ENCODE measurements around the gene RASGRP3.

The RASGRP3 gene

DNA sequence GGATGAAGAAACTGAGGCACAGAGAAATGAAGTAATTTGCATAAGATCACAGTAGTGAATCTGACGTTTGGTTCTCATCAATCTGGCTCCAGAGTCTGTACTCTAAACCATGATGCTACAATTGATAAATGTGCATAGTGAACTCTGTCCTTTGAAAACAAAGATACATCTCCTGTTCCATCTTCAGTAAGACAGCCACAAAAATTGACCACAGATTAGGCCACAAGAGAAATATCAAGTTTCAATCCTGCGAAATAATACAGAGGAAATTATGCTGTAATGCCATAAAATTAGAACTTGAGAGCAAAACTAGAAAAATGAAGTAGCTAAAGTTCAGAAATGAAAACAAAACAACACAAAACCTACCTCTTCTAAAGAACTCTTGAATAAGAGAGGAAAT is 94.2 kb downstream of the RASGRP3 start:
- H3K4me3 ChIP-seq (ENCODE audit: low read depth, low read length) = no peak overlapping the region
- TF ChIP-seq, protein P1, sequence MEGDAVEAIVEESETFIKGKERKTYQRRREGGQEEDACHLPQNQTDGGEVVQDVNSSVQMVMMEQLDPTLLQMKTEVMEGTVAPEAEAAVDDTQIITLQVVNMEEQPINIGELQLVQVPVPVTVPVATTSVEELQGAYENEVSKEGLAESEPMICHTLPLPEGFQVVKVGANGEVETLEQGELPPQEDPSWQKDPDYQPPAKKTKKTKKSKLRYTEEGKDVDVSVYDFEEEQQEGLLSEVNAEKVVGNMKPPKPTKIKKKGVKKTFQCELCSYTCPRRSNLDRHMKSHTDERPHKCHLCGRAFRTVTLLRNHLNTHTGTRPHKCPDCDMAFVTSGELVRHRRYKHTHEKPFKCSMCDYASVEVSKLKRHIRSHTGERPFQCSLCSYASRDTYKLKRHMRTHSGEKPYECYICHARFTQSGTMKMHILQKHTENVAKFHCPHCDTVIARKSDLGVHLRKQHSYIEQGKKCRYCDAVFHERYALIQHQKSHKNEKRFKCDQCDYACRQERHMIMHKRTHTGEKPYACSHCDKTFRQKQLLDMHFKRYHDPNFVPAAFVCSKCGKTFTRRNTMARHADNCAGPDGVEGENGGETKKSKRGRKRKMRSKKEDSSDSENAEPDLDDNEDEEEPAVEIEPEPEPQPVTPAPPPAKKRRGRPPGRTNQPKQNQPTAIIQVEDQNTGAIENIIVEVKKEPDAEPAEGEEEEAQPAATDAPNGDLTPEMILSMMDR (IDR thresholded peaks at IDR 0.05; ENCODE audit: insufficient read depth, low read depth, low read length, missing control alignments) = no peak
- no peak for DNase-seq (ENCODE audit: low read depth)

GRCh38 chr2:33573657-33574056 is 97.2 kb downstream of the RASGRP3 start:
- no peak for DNase-seq (ENCODE audit: low read depth)
- H3K4me3 ChIP-seq (ENCODE audit: low read depth, low read length) = no peak overlapping the region
- TF ChIP-seq, protein P1 (IDR thresholded peaks at IDR 0.05; ENCODE audit: insufficient read depth, low read depth, low read length, missing control alignments) = no peak

DNA sequence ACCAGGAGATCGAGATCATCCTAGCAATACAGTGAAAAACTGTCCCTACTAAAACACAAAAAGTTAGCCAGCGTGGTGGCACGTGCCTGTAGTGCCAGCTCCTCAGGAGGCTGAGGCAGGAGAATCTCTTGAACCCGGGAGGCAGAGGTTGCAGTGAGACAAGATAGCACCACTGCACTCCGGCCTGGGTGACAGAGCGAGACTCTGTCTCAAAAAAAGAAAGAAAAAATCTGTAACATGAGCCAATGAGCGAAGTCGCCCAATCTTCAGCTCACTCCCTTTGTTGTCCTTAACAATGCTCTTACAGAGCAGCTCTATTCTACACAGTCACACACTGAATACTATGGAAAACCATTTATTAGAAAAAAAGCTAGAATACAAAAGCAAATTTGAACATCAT is 100.6 kb downstream of the RASGRP3 start:
- TF ChIP-seq, protein P1 (IDR thresholded peaks at IDR 0.05; ENCODE audit: insufficient read depth, low read depth, low read length, missing control alignments) = no peak
- no peak overlapping the region for H3K4me3 ChIP-seq (ENCODE audit: low read depth, low read length)
- no peak for DNase-seq (ENCODE audit: low read depth)

DNA sequence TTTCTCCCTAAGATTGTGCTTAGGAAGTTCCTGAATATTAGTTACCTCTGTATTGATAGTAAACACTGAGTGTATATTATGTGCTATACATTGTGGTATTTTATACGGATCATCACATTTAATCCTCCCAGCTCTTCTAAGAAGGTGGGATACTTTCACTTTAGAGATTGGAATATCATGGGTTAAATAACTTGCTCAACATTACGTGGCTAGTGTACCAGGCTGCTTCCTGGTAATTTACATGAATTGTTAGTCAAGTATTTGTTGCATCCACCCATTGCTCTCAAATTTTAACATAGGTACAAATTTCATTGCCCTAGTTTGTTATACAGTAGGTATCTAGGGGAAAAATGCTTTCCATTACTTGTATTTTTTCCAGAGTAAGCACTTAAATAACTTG is 101.2 kb downstream of the RASGRP3 start:
- no peak overlapping the region for H3K4me3 ChIP-seq (ENCODE audit: low read depth, low read length)
- no peak for DNase-seq (ENCODE audit: low read depth)

DNA sequence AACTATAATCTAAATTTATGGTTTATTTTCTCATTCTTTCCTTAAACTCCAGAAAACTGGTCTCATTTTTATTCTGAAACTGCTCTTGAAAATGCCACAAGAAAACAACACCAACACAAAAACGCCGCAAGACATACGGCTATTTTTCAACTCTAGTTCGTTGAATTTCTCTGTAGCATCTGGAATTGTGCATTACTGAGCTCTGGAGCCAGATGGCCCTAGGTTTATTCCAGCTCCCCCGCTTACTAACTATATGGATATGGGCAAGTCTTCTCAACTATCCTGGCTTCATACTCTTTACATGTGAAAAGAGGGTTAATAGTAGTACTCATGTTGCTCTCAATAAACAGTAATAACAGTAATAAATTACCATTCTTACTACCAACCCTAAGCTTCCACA is 102.8 kb downstream of the RASGRP3 start:
- TF ChIP-seq, protein P1 (IDR thresholded peaks at IDR 0.05; ENCODE audit: insufficient read depth, low read depth, low read length, missing control alignments) = no peak
- no peak overlapping the region for H3K4me3 ChIP-seq (ENCODE audit: low read depth, low read length)
- DNase-seq (ENCODE audit: low read depth) = no peak

More for the DNA sequence above, 101.2 kb downstream of the RASGRP3 start:
- TF ChIP-seq, protein P1 (IDR thresholded peaks at IDR 0.05; ENCODE audit: insufficient read depth, low read depth, low read length, missing control alignments) = no peak

DNA sequence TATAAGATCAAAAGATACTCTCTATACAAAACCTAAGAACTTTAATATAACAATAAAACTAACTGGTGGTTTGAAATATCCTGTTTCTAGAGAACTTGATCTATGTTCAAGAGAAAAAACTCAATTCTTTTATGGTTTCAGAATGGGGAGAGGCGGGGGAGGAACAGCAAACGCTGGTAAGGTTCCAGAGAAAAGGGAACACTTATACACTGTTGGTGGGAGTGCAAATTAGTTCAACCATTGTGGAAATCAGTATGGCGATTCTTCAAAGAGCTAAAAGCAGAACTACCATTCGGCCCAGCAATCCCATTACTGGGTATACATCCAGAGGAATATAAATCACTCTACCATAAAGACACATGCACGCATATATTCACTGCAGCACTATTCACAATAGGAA is 105.4 kb downstream of the RASGRP3 start:
- H3K4me3 ChIP-seq (ENCODE audit: low read depth, low read length) = no peak overlapping the region
- no peak for DNase-seq (ENCODE audit: low read depth)
- TF ChIP-seq, protein P1 (IDR thresholded peaks at IDR 0.05; ENCODE audit: insufficient read depth, low read depth, low read length, missing control alignments) = no peak

GRCh38 chr2:33583194-33583938 is 106.9 kb downstream of the RASGRP3 start:
- TF ChIP-seq, protein P1 (IDR thresholded peaks at IDR 0.05; ENCODE audit: insufficient read depth, low read depth, low read length, missing control alignments) = peak; percentile 73
- no peak overlapping the region for H3K4me3 ChIP-seq (ENCODE audit: low read depth, low read length)
- DNase-seq (ENCODE audit: low read depth) = peak; percentile 39

Data from GM12865 (cell line).